HG02973 (cell line): ENCODE results near the gene CACNA1C.

Source experiments
- ATAC-seq: cut with Tn5 transposase; IDR thresholded peaks from one replicate; pipeline ENCODE4 v1.9.1; 2021; ENCODE audit warnings: moderate library complexity; ENCODE audit not compliant: unreplicated experiment

CACNA1C gene

DNA sequence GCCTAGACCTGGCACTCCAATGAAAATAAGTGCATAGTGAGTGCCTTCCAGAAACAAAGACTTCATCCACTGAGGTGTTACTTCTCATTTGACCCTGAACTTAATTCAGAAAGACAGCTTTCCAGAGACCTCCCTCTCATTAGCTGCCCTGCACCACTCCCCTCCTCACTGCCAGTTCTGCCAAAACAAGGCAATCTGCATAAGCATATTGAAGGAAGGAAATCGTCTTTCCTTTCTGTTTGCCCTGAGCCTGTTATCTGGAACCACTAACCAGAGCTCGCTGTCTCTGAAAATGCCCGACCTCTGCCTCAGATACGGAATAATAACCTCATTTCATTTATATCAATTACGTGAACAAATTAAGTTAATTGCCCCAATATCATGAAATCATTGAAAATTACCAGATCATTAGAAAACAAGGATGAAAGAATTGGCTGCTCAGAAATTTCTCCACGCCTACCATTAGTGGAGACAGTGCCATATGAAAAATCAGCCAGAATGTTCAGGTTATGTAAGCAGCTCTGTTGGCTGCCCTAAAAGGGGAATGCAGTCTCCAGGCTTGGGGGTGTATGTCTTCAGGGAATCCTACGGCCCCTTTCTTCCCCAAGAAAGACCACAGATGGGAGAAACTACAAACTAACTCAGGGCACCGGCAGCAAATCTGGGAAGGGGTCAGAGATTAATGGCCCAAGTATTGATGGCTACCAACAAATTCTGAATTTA lies 592.1 kb downstream of the CACNA1C start:
- no peak for ATAC-seq

DNA sequence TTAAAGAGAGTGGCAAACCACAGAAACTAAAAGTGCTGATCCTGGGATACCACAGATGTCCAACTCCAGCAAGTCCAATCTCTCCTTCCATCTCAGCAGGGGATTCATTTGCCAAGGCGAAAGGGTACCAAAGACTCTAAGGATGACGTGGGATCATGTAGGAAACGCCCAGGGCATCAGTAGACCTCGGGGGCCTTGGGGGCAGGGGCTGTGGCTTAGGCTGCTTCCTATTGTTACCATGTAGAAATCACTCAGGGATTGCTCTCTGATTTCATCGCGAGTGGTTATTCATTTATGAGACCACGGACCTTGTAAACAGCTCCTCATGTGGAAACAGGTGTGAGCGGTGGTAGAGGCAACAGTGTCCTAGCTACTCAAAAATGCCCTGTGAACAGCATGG lies 592.7 kb downstream of the CACNA1C start:
- ATAC-seq, result no peak

DNA sequence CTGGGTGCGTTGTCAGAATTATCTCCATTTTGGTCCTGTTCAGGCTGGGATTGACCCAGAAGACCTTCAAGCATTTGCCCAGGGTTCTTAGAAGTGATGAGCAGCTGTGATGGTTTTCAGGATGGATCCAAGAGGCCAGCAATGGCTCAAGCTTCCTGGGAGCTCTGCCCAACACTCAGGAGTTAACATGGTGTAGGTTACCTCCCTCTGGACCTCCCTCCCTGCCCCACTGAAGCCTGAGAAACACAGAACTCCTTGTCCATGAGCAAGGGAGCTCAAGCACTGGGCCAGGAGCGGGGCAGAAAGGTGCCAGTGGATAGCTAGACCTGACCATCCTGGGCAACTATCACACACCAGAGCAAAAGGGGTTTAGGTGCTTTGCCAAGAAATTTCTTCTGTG lies 593.6 kb downstream of the CACNA1C start:
- ATAC-seq, result no peak

DNA sequence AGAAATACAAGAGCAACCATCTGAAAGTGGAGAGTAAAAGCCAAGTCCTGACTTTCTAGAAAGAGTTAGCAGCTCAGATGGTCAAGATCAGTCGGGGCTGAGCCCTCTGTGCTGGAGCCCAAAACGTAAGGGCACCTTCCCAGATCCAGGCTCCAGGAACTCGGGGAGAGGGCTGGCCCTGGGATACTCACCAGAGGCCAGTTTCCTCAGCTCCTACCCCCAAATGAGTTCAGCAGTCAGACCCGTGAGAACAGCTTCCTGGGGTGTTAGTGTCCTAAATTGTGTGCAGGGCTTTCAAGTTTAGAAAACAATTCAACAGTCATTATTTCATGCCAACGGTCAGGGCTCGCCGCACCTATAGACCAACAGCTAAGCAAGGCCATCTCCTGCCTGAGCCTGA lies 594.4 kb downstream of the CACNA1C start:
- no peak for ATAC-seq

DNA sequence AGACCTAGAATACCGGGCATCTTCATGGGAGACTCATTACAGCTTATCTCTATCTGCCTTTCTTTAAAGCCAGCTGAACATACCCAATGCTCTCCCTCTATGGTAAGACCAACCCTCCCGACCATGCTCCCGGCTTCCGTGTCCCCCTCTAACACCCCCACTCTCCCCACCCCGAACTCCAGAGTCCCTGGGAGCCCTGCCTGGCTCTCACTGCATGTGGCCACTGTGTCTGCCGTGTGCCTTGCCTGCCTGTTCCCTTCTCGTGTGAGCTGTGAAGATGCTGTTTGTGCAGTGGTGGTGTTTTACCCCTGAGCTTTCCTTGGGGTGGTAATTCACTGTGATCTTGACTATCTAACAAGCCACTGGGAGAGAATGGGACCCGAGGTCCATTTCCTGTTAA lies 595.6 kb downstream of the CACNA1C start:
- ATAC-seq, result no peak

DNA sequence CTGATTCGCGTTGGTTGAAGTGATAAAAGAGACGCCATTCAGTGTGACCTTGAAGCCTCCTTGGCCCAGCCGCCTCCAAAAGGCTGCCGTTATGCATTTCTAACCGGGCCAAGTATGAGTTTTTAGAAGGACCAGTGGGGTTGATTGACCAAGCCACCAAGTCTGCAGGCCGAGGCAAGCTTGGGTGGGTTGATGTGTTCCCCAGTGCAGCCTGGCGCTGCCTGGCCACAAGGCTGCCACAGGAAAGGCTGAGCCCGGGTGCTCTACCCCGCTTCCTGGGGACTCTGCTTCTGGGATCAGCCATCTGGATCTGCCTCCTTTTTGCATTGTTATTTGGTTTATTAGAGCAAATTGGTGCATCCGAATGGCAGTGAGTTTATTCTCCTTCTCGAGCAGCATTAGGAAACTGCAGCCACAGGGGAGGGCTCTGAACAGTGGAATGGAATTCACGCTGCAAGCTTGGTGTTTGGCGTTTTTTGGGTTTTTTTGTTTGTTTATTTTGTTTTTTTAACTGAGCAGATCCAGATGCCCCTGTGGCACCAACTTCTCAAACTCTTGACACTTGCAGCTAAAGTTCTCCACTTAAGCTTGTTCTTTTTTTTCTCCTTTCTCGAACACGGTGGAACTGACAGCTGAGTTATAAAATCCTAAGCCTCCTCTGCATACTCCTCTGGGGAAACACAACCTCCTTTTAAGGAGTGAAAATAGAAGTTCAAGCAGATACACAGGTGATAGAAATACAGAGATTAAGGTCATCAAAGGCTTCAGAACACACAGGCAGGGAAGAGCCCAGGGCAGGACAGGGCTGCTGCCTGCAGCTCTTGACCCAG lies 596.6 kb downstream of the CACNA1C start:
- ATAC-seq, result no peak

DNA sequence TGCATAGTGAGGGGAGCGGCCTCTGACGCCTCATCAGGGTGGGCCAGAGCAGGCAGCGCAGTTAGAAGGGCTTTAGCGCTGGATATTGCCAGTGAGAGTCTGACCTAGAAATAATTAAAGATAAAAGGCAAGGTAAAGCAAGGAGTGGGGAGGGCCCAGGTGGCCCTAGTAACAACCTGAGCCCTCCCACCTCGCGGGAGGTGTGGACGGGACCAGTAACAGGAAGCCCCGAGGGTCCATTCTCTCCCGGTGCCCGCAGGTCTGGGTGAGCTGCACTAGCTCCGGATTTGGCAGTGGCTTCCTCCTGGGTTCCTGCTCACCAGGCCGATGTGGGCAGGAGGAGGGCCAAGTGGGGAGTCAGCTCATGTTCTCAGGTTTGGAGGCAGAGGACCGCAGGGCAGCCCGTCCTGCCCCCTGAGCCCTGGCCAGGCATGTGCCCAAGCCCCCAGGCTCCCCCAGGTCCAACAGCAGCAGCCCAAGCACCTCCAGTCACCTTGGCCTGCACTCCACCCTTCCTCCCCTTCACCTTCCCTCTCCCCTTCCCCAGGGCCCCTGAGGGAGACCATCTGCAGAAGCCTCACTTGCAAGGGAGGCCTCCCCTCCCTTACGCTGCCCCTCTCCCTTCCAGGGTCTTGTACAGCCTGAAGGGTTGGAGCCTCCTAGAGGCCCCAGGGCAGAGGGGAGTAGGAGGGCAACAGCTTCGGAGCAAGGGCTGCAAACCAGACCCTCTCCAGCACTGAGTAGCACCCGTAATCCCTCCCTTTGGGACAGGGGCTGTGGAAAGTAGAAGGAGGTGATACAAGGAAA lies 597.7 kb downstream of the CACNA1C start:
- no peak for ATAC-seq

DNA sequence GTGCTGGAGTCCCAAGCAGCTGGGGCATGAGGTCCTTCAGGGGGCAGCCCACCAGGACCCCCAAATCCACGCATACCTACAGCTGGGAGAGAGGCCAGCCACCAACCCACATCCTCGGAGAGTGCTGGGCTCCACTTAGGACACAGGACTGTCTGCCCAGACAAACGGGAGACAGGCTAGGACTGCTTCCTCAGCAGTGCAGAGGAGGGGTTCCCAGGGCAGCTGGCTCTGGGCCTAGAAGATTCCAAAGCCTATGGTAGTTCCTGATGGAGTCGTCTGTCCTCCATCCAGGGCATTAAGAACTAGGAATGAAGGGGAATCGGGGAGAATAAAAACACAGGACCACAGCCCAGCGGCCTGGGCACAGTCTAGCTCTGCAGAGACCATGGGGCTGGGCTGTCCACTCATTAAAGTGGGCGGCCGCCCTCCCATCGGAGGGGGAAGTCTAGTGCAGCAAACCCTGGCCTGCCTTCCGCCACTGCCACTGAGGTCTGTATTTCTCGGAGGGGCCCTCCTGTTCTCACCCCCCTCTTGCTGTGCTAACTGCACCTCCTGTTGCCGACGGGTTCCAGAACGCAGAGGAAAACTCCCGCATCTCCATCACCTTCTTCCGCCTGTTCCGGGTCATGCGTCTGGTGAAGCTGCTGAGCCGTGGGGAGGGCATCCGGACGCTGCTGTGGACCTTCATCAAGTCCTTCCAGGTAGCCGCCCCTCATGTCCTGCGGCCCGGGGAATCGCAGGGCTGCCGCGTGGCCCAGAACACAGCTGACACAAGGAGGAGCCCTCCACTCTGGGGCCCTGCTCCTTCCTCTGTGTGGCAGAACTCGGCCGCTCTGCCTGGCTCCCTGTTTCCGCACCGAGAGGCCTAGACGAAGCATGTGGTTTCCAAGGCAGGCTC lies 598.5 kb downstream of the CACNA1C start:
- no peak for ATAC-seq

DNA sequence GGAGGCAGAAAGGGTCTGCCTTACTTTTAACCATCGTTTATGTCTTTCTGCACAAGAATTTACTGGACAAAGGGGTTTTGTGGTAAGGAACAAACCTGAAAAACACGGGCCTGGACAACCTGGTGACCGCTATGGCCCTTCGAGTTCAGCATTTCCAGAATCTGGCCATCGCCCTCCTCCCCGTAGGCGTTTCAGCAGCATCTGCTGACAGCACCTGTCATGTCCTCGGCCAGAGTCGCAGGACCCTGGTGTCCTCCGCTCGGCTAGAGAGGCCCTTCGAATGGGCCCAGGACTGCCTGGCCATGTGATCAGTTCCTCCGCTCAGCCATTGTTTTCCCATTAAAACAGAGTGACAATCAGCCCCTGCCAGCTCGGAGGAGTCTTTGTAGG lies 599.2 kb downstream of the CACNA1C start:
- no peak for ATAC-seq

DNA sequence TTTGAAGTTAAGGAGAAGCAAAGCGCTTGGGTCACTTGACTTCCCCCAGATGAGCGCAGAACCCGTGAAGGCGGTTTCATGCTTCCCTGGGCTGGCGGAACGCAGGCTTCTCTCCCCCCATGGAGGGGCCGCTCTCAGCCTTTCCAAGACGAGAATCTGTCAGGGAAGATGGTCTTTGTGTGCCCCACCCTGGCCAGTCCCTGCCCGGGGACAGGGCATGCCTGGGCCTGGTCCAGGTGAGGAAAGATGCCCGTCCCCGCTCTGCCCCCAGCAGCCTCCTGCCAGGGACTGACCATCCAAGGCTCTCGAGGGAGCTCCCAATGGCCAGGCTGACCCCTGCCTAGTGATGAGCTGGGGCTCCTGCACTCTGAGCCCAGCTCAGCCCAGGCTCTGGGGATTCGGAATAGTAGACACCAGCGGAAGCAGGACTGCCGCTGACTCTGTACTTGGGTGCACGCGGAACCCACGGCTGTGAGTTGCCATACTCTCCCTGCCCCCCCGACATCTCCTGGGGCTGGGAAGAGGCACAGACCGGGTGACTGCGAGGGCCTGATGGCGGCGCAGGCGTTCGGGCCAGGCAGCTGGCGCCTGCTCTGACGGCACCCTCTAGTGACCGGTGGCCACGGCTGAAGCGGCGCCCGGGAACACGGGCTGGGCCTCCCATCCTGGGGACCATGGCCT lies 599.8 kb downstream of the CACNA1C start:
- ATAC-seq, result no peak

DNA sequence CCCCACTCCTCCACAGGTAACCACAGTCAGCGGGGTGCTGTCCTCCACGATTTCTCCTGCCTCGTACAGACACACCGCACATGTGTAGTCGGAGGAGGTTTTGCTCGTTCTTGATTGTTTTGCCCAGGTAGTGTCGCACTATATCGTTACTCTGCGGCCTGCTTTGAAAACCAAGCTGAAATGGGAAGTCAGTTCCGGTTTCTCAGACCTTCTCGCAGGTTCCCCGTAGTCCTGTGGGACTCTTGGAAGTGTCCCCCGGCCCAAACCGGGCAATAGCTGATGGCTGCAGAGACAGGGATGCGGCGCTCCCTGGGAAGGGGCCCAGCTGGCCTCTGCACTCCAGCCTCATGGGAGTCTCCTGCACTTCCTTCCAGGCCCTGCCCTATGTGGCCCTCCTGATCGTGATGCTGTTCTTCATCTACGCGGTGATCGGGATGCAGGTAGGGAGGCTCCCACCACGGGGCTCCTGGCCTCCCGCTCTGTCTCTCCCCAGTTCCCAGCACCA lies 600.7 kb downstream of the CACNA1C start:
- ATAC-seq, result no peak

DNA sequence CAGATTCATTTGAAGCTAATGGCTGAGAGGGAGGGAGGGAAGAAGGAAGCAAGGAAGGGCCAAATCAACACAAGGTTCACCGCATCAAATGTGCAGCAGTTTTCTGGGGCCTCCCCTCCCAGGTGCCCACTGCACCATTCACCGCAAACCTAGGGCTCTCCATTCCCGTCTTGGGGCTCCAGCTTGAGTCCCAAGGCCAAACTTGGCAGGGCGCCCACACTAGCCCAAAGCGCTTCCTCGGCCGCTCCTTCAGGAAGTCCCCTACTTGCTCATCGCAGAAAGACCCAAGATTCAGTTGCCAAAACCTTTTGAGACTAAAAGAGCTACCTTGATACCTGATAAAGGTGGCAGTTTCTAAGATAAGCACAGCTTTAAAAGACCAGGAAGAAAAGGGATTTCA lies 601.5 kb downstream of the CACNA1C start:
- no peak for ATAC-seq

DNA sequence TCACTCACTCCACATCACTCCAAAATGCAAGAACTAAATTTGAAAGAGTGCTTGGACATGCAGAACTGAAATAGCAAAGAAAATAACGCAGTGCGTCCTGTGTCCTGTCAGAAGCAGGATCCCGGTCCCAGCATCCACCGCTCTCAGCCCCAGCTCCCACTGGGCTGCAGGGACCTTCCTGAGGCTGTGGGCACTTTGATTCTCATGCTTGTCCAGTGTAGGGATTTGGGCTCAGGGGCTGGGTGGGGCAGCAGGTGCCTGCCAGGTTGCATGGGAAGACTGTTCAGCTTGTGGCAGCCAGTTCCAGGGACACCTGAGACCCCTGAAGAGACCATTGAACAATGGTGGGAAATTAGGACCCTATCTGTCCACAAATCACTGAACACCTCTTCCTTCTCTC lies 602.0 kb downstream of the CACNA1C start:
- ATAC-seq, result no peak

DNA sequence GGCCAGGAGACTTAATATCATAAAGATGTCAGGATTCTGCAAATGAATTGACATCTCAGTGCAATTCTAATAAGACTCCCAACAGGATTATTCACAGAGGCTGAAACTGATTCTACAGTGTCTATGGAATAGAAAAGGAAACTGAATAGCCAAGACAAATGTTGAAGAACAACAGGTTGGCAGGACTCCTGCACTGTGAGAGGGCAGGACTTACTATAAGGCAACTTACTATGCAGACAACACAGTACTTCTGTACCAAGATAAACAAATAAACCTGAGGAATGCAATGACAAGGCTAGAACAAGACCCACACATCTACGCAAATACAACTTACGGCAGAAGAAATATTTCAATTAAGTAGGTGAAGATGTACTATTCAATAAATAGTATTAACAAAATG lies 609.7 kb downstream of the CACNA1C start:
- no peak for ATAC-seq

DNA sequence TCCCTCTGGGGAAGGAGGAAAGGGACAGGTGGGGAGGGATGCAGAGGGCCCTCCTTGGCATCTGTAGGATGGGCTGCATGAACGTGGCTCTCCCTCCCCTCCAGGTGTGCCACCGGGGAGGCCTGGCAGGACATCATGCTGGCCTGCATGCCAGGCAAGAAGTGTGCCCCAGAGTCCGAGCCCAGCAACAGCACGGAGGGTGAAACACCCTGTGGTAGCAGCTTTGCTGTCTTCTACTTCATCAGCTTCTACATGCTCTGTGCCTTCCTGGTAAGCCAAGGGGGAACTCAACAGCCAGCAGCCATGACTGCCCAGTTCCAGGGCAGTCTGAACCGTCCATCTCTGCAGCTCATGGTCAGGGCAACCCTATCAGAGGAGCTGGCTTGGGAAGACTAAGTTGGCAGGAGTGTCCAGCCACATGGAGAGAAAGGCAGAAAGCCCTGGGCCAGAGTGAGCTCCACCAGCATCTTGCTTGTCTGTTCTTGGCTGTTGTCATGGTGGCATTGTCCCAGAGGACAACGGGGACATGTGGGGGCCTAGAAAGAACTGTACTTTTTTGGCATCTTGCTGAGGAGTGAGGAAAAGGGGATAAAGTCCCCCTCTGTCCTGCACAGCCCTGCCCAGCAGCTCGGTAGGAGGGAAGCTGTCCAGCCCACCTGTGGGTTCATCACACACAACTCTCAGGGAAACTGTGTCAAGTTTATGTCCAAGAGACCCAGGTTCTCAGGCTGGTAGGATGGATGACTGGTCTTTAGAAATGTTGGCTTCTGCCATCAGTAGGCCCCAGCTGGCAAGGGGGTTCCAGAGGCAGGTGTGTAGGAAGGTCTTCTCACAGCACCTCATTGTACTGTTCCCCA lies 612.2 kb downstream of the CACNA1C start:
- no peak for ATAC-seq

DNA sequence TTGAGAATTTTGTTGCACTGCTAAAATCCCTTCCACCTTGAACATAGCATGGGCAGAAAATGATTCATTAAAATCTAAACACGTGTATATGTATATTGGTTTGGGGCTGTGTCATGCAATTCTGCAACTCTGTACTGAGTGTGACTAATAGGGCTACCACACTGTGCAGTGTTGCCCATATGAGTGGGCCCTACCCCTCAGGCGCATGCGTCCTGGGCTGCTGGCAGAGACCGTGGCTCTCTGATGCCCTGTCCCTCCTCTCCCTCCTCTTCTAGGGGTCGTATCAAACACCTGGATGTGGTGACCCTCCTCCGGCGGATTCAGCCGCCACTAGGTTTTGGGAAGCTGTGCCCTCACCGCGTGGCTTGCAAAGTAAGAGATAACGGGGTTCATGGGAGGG lies 613.6 kb downstream of the CACNA1C start:
- no peak for ATAC-seq

DNA sequence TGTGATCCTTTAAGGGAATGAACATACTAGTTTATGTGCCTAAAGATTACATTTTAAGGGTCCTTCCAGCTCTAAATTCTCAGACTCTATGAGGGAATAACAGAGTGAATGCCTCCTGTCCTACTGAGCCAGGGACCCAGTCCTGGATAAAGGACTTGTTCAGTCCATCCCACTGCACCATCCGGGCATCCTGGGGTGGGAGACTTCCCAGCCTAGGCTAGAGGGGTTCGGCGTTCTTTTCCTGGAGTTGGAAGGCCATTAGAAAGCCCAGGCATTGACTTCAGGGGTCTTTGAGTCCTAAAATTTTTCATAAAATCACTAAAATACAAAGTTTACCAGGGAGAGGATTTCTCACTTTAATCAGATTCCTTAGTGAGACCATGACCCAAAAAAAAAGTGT lies 614.1 kb downstream of the CACNA1C start:
- no peak for ATAC-seq

DNA sequence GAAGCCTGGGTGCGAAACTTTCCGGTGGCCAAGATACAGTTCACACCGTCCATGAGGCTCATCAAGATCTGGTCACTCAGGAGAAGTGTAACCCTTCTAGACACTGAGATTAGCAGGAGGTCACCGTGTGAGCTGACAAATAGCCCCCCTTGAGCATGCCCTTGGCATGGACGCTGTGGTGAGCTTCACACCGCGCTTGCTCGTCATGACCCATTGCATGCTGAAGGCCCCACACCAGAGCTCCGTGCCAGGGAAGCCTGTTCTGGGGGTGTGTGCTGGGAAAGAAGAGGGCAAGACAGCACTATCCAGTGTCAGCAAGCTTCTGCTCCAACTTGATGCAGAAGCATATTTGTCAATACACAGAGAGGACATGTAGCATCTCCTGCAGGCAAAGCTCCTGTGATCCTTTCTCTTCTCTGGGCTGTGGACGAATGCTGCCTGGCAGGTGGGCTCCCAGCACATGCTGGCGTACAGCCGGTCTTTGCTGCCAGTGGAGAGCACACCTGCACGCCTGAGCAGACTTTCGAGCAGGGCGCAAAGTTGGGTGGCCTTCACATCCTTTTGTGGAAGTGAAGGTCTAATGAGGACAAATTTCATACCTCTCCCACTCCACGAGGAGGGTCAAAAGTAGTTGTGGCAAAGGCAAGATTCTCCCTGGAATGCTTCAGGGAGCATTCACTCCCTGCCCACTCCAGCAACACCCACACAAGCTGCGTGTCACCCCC lies 615.1 kb downstream of the CACNA1C start:
- no peak for ATAC-seq
